HCT116 (cell line): ENCODE measurements around the gene CFAP46. TPM values are rescaled to one million over a fixed set of nuclear protein-coding genes. Genes with fewer than 3 reads are reported as not detected.

ENCODE experiments used
- ATAC-seq: fragments of 200-7000 bp; cut with Tn5 transposase; 2 replicates; pipeline ENCODE4 v1.9.1; 2020; ENCODE audit warnings: mild to moderate bottlenecking, moderate library complexity
- BruUV-seq: library from RNA; stranded (reverse); fragments of 400-500 nt; replicated peaks from 2 replicates; lab custom pipeline; 2021; lab: Mats Ljungman, UMichigan
- CTCF ChIA-PET: fragments of 300-600 bp; sonication (Branson Sonifier 250); formaldehyde crosslinking; loops from one replicate; lab custom pipeline; 2021; ENCODE audit warnings: antibody characterized with exemption; lab: Charles Lee
- POLR2A ChIA-PET: fragments of 300-600, 350-600 bp; sonication (Branson Sonifier 250); formaldehyde crosslinking; loops from one replicate; lab custom pipeline; 2021; ENCODE audit warnings: antibody characterized with exemption; lab: Charles Lee
- RAD21 ChIA-PET, 2 experiments: fragments of 300-600 bp; sonication (Branson Sonifier 250); formaldehyde crosslinking; loops; one replicate each; lab custom pipeline; 2023; ENCODE audit warnings: low total read pairs in 2 of 2; ENCODE audit not compliant: uncharacterized antibody in 2 of 2, unreplicated experiment in 2 of 2, low non-redundant PET in 1 of 2; lab: Charles Lee
- DNase-seq: peaks from one replicate; pipeline ENCODE4 v3.0.0-alpha.2; 2010; ENCODE audit warnings: low read depth, low spot score
- H2AFZ ChIP-seq: fragments of 200-600 bp; shearing (Covaris generic), sonication (generic); 2 replicates; pipeline ENCODE4 v1.6.1; 2017; ENCODE audit warnings: low read depth, mixed run types, mixed read lengths, antibody characterized with exemption, low read length; ENCODE audit not compliant: poor library complexity, severe bottlenecking
- H3K27ac ChIP-seq: 2 replicates; pipeline ENCODE4 v1.5.1; 2012; ENCODE audit warnings: low read depth, low read length
- H3K27me3 ChIP-seq: fragments of 200-600 bp; sonication (generic); 2 replicates; pipeline ENCODE4 v1.6.1; 2016; ENCODE audit warnings: mixed run types, low read length, mixed read lengths; ENCODE audit not compliant: insufficient read depth
- H3K36me3 ChIP-seq, 2 experiments: fragments of 200-500 bp in 1 of 2; fragments of 200-600 bp in 1 of 2; sonication (Bioruptor generic) in 1 of 2; sonication (generic) in 1 of 2; 2 replicates each; pipeline versions ENCODE4 v1.5.1 to v1.6.1; 2014 to 2016; ENCODE audit warnings: low read length in 2 of 2, inconsistent platforms in 1 of 2, mixed read lengths in 1 of 2, mixed run types in 1 of 2; ENCODE audit not compliant: insufficient read depth in 2 of 2, control insufficient read depth in 1 of 2
- H3K4me1 ChIP-seq, 2 experiments: fragments of 200-600 bp in 1 of 2; sonication (generic) in 1 of 2; 2 replicates each; pipeline versions ENCODE4 v1.5.1 to v1.6.1; 2012 to 2017; ENCODE audit warnings: low read length in 2 of 2, inconsistent platforms in 1 of 2, mild to moderate bottlenecking in 1 of 2, mixed read lengths in 1 of 2, mixed run types in 1 of 2, moderate library complexity in 1 of 2; ENCODE audit not compliant: insufficient read depth in 2 of 2, control insufficient read depth in 1 of 2
- H3K4me2 ChIP-seq: fragments of 200-600 bp; sonication (generic); 2 replicates; pipeline ENCODE4 v1.6.1; 2017; ENCODE audit warnings: mixed run types, low read length, mixed read lengths
- H3K4me3 ChIP-seq, 2 experiments: fragments of 200-600 bp in 1 of 2; sonication (generic) in 1 of 2; replicated peaks in 1 of 2; 2 replicates each; pipeline ENCODE4 v1.5.1; 2011 to 2016; ENCODE audit warnings: low read length in 2 of 2, control low read depth in 1 of 2, low read depth in 1 of 2, mild to moderate bottlenecking in 1 of 2, mixed read lengths in 1 of 2, mixed run types in 1 of 2
- H3K79me2 ChIP-seq: fragments of 200-600 bp; sonication (generic); 2 replicates; pipeline ENCODE4 v1.6.1; 2017; ENCODE audit warnings: mild to moderate bottlenecking, mixed run types, low read length, moderate library complexity, mixed read lengths; ENCODE audit not compliant: insufficient read depth
- H3K9ac ChIP-seq: fragments of 200-600 bp; sonication (generic); 2 replicates; pipeline ENCODE4 v1.6.1; 2016; ENCODE audit warnings: low read length, mixed read lengths
- H3K9me2 ChIP-seq: fragments of 200-600 bp; sonication (generic), shearing (Covaris generic); 2 replicates; pipeline ENCODE4 v1.6.1; 2017; ENCODE audit warnings: mixed run types, mild to moderate bottlenecking, moderate library complexity; ENCODE audit not compliant: insufficient read depth
- H3K9me3 ChIP-seq, 2 experiments: fragments of 200-500 bp in 1 of 2; fragments of 200-600 bp in 1 of 2; sonication (Bioruptor generic) in 1 of 2; sonication (generic) in 1 of 2; 2 replicates each; pipeline ENCODE4 v1.6.1; 2014 to 2017; ENCODE audit warnings: low read length in 2 of 2, mixed read lengths in 2 of 2, inconsistent platforms in 1 of 2, low read depth in 1 of 2, mild to moderate bottlenecking in 1 of 2, mixed run types in 1 of 2, moderate library complexity in 1 of 2; ENCODE audit not compliant: control insufficient read depth in 1 of 2, insufficient read depth in 1 of 2
- H4K20me1 ChIP-seq: fragments of 200-600 bp; sonication (generic), shearing (Covaris generic); 2 replicates; pipeline ENCODE4 v1.6.1; 2017; ENCODE audit warnings: mixed run types, mild to moderate bottlenecking, moderate library complexity; ENCODE audit not compliant: insufficient read depth
- ATF3 ChIP-seq: IDR thresholded peaks from 2 replicates; pipeline ENCODE4 v1.6.1; 2012
- CBX3 ChIP-seq: IDR thresholded peaks from 2 replicates; pipeline ENCODE4 v1.6.1; 2012; ENCODE audit warnings: low read depth
- ELF1 ChIP-seq: IDR thresholded peaks from 2 replicates; pipeline ENCODE4 v1.6.1; 2012; ENCODE audit warnings: low read depth, borderline replicate concordance
- JUND ChIP-seq: IDR thresholded peaks from 2 replicates; pipeline ENCODE4 v1.6.1; 2012
- RAD21 ChIP-seq: IDR thresholded peaks from 2 replicates; pipeline ENCODE4 v1.6.1; 2012; ENCODE audit warnings: low read depth, mild to moderate bottlenecking
- ZBTB33 ChIP-seq: IDR thresholded peaks from 2 replicates; pipeline ENCODE4 v1.6.1; 2011; ENCODE audit warnings: mild to moderate bottlenecking, low read length, moderate library complexity; ENCODE audit not compliant: insufficient replicate concordance; ENCODE audit errors: extremely low read depth
- intact Hi-C: fragments of 100-400 bp; cut with micrococcal nuclease; formaldehyde crosslinking; loops from 2 replicates; pipeline ENCODE4 v1.10.0; 2022
- total RNA-seq: library from RNA; stranded (reverse); gene quantifications from one replicate; pipeline ENCODE4 v1.2.1, GENCODE V29; 2021; ENCODE audit not compliant: unreplicated experiment

CFAP46 gene
- total RNA-seq, 1 experiment from 2014 or later, result 1.4 TPM

GRCh38 chr10:132833421-132834111 lies 108.8 kb downstream of the CFAP46 start:
- TF ChIP-seq ATF3, result no peak
- no peak for TF ChIP-seq ZBTB33
- no peak for TF ChIP-seq ELF1
- TF ChIP-seq RAD21, result no peak
- TF ChIP-seq JUND, result no peak
- no peak for TF ChIP-seq CBX3
- Histone ChIP-seq H3K79me2 (no peaks in the 10 kb centered on the region), H3K9me2 (no peaks in the 10 kb centered on the region), H3K36me3 (no peaks in the 10 kb centered on the region), H3K4me1 (no peaks in the 10 kb centered on the region), H4K20me1 (no peaks in the 10 kb centered on the region), H2AFZ (no peak overlapping the region), H3K9ac (no peak overlapping the region), H3K4me2 (no peak overlapping the region), H3K27me3 (peaks cover 13% of the 10 kb centered on the region), H3K27ac (no peak overlapping the region), H3K9me3 (no peaks in the 10 kb centered on the region), H3K4me3 (no peak overlapping the region)
- ATAC-seq (no peak), DNase-seq (no peak)
- intact Hi-C loops, result no loop called here
- ChIA-PET RAD21 (no interaction called here), POLR2A (no interaction called here), CTCF (no interaction called here)
- BruUV-seq, result no TSS peak
